Activated CD8-positive, alpha-beta memory T cell treated with anti-CD3 and anti-CD28 coated beads for 4 hours (primary cell): ENCODE measurements around the gene TMEM129.

Experiments
- DNase-seq, 2 donors: peaks; one replicate each; pipeline ENCODE4 v3.0.0-alpha.2; 2020; ENCODE audit warnings: low read depth in 2 of 2

Gene TMEM129, protein sequence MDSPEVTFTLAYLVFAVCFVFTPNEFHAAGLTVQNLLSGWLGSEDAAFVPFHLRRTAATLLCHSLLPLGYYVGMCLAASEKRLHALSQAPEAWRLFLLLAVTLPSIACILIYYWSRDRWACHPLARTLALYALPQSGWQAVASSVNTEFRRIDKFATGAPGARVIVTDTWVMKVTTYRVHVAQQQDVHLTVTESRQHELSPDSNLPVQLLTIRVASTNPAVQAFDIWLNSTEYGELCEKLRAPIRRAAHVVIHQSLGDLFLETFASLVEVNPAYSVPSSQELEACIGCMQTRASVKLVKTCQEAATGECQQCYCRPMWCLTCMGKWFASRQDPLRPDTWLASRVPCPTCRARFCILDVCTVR

DNA sequence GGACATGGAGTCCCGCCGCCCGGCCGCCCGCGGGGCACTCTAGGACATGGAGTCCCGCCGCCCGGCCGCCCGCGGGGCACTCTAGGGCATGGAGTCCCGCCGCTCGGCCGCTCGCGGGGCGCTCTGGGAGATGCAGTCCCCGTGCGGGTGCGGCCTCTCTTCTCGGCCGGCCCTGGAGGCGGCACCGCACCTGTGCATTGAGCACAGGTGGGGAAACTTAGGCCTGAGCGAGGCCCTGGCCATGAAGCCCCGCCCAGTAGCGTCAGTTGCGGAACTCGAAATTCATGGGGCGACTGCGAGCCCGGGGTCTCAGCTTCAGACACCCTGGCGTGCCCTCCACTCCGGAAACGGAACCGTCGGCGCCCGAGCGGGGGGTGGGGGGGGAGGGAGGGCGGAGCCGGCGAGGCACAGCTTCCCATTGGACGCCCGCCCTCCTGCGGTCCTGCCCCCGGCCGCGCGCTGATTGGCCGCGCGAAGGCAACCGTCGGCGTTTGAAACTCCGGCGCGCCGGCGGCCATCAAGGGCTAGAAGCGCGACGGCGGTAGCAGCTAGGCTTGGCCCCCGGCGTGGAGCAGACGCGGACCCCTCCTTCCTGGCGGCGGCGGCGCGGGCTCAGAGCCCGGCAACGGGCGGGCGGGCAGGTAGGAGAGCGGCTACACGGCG, at the start of gene TMEM129, which contains the start of gene TACC3:
TSS of gene TMEM129 (minus strand) at position 321 of the 663 bp plus-strand sequence. CDS start 486 bp downstream, outside the sequence.
TSS of gene TACC3 (plus strand) at position 519 of the 663 bp plus-strand sequence. CDS start 1,901 bp downstream, outside the sequence.
- peak; percentile 80 to 91 for DNase-seq

DNA sequence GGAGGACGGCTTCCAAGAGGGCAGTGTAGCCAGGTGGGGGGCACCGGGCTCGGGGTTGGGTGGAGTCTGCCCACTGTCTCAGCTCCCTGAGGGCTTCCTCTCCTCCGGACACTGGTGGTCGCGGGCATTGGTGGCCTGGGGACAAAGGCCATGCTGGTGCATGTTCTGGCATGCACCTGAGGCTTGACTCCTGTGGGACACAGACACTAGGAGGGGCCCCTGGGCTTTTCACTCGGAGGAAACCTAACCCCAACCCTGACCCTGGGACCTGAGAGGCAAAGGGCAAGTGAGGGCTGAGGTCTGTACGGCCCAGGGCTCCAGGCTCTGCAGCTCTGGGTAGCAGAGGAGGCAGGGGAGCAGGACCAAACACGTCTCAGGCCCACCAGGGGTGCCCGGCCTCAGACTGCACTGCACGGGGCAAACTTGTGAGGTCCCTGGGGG, 49.7 kb upstream of the TMEM129 start:
- DNase-seq = no peak

DNA sequence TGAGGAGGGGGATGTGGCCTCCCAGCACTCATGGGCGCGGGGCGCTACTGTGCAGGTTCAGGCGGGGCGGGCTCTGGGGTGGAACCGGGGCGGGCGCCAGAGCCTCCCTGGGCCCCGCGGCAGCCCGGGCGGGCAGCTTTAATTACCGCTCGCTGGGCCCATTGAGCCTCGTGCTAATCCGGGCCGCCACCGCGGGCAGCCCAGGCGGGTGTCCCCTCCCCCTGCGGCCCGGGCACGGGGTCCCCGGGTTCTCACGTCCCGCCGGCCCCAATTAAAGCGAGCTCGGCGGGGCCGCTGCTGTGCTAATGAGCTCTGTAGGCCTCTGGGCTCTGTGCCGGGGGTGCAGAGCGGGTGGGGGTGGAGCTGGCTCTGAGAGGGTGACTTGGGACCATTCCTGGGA, 49.1 kb upstream of the TMEM129 start:
- no peak for DNase-seq

DNA sequence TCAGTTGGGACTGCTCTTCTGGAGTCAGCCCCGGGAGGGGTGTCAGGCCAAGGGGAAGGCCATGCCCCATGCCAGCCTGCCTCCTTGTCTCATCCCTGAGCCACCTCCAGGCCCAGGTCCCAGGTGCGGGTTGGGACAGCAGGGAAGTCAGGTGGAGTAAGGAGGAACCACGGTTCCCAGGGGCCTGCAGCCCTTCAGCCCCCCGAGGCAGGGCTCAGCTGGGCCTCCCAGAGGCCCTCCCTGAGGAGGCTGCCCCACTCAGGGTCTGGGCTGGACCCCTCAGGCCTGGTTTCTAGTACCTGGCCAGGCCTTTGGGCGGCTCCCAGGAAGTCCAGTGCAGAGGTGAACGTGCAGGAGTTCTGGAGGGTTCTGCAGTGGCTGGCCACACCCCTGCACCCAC, 48.6 kb upstream of the TMEM129 start:
- no peak for DNase-seq

DNA sequence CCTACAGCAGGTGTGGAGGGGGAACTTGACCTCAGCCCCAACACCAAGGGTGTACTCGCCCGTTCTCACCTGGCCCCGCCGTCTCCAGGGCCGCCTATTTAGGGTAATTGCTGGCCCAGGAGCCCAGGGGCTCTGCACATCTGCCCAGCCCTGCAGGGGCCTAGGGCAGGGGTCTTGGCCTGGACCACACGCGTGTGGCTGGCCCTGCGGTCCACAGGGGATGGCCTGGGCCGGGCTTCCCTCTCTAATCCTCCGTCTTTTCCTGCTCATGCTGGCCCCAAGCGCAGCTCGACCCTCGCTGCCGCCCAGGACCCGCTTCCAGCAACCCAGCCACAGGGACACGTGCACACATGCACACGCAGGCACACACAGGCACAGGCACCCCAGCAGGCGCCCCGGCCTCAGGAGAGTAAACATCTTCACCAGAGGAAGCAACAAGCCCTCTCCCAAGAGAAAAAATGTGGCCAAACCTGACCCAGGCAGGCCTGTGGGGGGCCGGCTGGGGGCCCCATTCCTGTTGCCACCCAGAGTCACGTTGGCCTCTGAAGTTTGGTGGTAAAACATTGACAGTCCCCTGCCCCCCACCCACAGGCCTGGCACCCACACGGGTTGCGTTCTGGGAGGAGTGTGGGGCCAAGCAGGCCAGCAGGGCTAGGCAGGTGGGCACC, 47.4 kb upstream of the TMEM129 start:
- DNase-seq = no peak

DNA sequence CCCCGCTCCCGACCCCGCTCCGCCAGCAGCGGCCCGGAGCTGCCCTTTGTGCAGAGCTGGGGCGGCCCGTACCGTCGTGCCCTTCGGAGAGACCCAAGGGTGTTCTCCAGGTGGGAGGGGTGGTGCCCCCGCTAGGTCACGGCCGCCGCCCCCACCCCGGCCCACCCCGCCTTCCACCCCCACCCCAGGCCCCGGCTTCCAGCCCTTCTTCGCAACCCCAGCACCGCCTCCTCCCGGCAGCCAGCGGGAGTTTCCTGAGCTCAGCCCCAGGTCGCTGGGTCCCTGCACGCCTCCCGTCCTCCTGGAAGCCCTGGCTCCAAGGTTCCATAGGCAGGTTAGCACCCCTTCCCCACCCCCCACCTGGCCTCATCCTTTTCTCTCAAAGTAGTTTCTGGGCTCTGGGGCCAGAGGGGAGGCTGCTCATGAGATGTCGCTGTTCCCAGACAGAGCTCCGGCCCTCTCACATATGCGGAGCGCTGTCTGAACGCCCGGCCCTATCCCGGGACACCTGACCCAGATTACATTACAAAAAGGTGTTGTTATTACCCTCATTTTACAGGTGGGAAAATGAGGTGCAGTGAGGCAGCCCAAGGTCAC, 46.7 kb upstream of the TMEM129 start:
- no peak for DNase-seq

DNA sequence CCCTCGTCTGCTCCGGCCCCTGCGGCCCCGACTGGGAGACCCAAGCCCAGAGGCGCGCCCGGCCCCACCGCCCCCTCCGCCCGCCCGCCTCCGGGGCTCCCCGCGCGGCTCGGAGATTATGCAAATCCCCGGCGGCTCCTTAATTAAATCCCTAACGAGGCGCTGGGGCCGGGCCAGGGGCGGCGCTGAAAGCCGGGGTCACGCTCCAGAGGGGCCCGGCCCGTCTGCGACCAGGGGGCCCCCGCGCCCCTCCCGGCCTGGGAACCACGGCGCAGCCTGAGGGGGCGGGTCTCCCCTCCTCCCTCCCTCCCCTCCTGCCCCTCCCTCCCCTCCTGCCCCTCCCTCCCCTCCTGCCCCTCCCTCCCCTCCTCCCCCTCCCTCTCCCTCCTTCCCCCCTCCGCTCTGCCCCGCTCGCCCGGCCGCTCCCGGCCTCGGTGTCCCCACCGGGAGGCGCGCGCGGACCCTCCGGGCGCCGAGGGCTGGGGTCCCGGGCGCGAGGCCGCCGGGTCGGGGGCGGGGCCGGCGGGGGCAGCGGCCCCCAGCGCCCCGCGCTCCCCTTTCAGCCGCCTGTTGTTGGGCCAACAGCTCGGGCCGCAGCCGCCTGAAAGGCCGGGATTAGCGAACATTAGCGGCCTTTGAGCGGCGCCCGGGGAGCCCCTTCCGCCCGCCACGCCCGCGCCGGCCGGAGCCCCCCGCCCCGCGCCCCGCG, 46.1 kb upstream of the TMEM129 start:
- DNase-seq = no peak

DNA sequence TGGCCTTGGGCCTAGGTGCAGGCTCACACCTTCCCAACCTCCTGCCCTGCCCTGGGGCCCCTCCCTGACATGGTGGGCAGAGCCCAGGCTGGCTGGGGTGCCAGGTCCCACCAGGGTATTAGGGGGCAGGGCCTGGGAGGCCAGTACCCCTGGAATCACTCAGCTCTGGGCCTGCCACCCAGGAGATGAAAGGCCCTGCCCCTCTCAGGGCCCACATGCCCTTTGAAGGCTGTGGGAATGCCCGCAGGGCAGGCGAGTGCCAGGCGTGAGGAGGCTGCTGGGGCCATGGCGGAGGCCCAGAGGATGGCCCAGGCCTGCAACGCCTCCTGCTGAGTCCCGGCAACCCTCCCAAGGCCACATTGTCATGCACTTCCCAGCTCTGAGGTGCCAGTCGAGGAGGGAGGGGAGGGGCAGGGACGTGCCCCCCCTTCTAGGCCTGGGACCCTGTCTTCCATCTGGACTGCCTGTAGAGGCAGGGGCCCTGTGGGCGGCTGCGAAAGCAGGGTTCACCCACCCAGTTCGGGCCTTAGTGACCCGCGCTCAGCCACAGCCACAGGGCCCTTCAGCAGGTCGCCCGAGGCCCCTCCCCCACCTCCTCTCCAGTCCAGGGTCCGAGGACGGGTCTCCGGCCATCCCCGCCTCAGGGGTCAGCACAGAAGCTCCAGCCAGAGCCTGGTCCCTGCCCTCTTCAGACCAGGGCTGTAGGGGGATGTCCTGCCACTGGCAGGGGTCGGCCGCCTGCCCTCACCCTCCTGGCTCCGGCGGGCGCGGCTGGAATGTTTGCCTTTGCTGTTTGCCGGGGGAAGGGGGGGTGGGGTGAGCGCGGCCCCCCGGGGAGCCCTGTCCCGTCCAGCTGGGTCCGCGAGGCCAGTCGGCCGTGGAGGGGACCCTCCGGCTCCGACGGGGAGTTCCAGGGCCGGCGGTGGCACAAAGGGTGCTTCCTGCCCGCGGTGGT, 45.3 kb upstream of the TMEM129 start:
- no peak for DNase-seq

DNA sequence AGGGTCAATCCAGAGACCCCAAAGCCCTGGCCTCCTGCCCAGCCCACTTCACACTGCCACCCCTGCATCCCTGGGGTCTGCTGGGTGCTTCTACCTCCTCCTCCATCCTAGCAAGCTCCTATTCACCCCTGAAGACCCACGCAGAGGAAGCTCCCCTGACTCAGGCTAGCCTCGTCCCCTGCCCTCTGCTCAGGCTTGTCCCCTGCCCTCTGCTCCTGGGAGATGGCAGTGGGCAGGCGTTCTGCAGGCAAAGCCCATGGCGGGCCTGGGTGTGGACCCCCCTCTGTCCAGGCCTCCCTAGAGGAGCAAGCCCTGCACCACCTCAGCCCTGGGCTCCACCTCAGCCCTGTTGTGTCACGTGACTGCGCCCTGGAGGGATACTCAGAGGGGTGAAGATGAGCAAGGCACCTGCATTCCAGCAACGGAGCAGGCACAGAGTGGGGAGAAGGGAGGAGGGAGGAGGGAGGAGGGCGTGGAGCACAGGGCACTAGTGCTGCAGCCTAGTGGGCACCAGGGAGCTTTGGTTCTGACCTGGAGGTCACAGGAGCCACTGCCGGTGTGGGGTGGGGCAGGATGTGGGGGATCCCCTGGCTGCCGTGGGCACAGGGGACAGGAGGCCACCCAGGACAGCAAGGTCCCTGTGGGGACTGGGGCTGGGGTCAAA, 44.4 kb upstream of the TMEM129 start:
- DNase-seq = no peak

DNA sequence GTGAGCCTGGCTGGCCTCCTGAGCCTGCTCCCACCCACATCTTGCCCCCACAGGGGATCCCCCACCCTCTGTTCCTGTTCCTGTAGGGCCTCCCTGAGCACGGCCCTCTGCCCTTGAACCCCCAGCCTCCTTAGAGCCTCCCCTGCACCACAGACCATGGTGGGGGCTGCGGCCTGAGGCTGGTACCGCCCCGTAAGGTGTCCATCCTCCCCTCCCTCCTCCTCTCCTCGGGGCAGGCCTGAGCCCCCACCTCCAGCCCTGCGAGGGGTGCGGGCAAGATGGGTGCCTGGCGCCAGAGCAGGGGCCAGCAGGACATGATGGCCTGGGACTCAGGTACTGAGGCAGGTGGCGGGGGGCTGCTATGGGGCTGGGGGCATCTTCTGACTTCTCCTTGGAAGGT, 43.5 kb upstream of the TMEM129 start:
- no peak for DNase-seq

DNA sequence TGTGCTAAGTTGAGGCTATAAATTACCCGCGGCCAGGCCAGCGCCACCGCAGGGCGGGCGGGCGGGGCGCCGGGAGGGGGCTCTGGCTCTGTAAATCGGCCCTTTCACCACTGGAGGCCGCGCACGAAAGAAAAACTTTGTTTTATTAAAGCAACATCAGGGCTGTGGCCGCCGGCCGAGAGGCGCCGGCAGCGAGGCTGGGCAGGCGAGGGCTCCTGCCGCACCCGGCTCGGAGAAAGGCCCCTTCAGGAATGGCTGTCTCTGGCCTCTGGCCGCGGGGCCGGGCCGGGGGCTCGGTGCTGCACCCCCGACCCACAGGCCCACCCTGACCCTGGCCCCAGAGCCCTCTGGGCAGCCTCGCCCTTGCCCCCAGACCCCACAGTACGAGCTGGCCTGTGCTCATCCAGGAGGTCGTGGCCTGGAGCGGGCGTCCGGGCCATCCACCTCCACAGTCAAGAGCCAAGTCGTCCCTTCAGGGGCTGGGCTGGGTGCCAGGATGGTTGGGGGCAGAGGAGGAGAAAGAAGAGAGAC, 42.5 kb upstream of the TMEM129 start:
- no peak for DNase-seq

DNA sequence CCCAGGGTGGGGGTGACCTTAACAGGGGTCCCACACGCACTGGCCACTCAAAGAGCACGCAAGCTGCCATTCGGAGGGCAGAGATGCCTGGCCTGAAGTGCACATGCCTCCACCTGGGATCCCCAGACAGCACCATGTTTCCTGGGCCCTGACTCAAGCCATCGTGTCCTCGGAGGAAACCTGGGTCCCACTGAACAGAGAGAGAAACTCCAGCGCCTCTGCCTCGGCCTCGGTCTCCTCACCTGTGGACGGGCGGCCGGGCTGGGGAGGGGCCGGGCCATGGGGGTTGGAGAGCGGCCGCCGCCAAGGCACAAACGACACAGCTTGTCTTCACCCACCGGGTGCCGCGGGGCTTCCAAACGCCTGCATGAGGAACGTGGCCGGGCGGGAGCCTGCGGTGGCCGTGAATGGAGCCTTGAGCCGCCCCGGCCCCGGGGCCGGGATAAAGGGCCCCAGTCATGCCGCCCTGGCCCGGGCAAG, 42.0 kb upstream of the TMEM129 start:
- no peak for DNase-seq

DNA sequence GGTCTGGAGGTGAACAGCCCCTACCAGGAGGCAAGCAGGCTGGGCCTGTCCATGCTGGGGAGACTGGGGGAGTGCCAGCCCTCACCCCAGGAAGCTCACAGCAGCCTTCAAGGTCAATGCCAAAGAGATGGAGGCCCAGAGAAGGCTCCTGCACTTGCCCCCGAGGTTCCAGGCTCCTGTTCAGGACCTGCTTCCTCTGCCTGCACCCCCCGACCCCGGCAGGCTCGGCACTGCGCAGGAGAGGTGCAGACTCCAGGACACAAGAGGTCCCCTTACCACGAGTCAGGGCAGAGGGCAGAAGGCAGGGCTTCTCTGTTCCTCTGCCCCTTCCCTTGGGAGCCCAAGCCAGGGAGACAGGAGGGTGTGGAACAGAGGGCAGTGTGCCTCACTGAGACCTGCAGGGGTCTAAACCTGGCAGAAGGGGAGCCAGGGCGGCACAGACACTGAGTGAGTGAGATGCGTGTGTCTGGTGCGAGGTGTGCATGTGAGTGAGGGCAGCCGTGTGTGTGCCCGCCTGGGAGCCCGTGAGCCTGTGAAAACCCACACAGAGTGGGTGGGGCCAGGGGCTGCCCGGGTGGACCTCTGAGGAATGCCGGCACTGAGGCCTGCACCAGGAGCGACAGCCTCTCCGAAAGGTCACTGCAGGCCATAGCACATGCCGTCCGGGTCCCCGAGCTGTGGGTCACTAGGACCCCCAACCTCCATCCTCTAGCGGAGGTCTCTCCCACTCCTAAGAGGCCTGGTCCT, 41.3 kb upstream of the TMEM129 start:
- no peak for DNase-seq

DNA sequence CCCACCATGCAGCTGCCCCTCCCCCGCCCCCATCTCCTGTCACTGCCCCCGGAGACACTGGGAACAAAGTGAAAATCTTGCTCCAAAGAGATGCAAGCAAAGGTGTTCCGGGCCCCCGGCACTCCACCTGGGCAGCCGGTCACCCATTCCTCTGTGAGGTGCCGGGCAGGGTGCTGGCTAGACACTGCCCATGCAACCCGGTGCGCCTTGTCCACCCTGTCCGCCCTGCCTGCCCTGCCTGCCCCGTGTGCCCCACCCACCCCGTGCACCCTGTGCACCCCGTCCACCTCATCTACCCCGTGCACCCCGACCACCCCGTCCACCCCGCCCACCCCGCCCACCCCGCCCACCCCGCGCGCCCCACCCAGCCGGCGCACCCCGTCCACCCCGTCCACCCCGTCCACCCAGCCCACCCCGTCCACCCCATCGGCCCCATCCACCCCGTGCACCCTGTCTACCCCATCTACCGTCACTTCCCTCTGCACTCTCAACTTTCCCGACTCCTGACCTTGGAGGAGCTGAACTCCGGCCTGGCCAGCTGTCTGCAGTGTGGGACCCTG, 40.1 kb upstream of the TMEM129 start:
- no peak for DNase-seq

DNA sequence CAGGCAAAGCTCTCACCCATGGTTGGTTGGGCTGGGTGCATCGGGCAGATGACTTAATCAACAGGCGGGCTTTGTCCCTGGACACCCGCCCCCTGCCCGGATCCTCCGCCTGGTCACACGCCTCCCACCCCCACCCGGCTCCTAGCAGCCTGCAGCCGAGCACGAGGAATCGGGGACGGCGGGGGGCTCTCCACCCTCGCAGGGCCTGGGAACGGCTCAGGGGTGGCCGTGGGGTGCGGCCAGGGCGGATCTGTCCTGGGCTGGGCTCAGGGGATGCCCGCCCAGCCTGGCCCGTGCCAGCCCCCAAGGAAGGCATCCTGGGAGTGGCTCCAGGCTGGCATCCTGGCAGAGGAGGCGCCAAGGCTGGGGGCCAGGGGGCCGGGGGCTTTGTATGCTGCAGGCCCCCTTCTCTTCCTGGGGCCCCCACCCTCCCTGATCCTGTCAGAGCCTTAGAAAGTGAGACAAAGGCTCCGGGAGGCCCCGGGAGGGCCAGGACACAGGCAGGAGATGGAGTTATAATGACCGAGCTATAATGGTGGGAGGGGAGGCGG, 39.5 kb upstream of the TMEM129 start:
- DNase-seq = no peak

DNA sequence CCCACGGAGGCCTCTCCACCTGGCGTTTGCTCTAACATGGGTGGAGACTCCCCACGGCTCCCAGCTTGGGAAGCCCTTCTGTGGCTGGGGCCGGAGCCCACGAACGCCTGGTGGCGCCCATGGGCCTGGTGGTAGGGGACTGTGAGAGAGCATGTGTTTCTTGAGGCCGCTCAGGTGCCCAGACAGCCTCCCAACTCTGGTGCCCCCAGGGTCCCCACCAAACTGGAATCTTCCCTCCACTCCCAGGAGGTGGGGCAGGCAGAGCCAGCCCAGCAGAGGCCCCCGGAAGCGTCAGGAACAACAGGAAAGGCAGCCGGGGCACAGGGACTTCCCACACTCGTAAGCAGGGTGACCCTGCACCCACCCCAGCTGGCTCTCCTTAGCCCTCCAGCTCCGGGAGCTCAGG, 38.7 kb upstream of the TMEM129 start:
- no peak for DNase-seq

DNA sequence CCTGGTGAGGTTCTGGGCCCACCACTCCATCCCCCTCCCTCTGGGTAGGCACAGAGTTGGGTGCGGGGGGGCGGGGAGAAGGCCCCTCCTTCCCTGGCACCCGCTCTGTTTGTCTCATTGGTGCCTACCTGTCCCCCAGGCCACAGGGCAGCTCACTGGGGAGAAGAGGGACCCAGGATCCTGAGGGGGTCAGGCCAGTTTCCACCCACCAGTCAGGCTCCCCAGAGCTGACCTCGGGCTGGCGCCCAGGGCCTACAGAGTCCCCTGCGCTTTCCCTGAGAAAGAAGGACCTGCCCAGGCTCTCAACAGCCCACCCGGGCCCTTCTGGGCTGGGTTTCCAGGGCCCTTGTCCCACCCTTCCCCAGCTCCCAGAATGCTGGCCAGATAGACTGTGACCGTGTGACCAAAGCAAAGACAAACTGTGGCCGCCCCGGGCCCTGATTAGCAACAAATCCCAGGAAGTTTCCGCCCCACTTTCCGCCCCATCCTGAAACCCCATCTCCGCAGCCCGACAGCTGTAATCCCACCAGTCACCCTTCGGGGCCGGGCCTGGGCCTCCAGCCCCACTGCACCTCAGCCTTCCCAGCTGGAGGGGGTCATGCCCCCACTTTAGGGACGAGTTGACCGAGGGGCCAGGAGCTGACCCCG, 38.2 kb upstream of the TMEM129 start:
- no peak for DNase-seq
